NCI-H2081 treated with DMSO at 0.1 percent for 48 hours (cell line): ENCODE results near the gene MOB1B.
"Not testable (repeated sequence)": the region's sequence is repeated elsewhere in the genome, so short reads cannot be mapped to it uniquely, and the experiment has no call there.

ENCODE experiments used
- DNase-seq: peaks from one replicate; lab custom pipeline; 2025; lab: John Stamatoyannopoulos, UW

The MOB1B gene

GRCh38 chr4:70956549-70957210 is 54.5 kb downstream of the MOB1B start:
- DNase-seq = no peak

GRCh38 chr4:70958681-70959080 is 56.5 kb downstream of the MOB1B start:
- no peak for DNase-seq

- no peak for DNase-seq
These were observed 66.9 kb downstream of the MOB1B start for GRCh38 chr4:70969076-70969475.

GRCh38 chr4:70976252-70976651 is 74.1 kb downstream of the MOB1B start:
- no peak for DNase-seq

GRCh38 chr4:70979445-70980008 is 77.4 kb downstream of the MOB1B start:
- DNase-seq = no peak

GRCh38 chr4:70980196-70980595 is 78.0 kb downstream of the MOB1B start:
- DNase-seq = no peak

- no peak for DNase-seq
These were observed 81.9 kb downstream of the MOB1B start for GRCh38 chr4:70984106-70984505.

GRCh38 chr4:70984589-70984988 is 82.4 kb downstream of the MOB1B start:
- DNase-seq = no peak

- DNase-seq = no peak
These were observed 89.4 kb downstream of the MOB1B start for GRCh38 chr4:70991596-70991995.

GRCh38 chr4:70992391-70992881 is 90.3 kb downstream of the MOB1B start:
- DNase-seq = no peak

GRCh38 chr4:70993181-70994068 is 91.3 kb downstream of the MOB1B start, which contains the start of gene DCK:
Gene DCK, plus strand, starts transcription at chr4:70993649. Its CDS starts 187 bp downstream, at chr4:70993836.
- DNase-seq = no peak

- no peak for DNase-seq
These were observed 91.8 kb downstream of the MOB1B start for GRCh38 chr4:70994069-70994366.

- DNase-seq = no peak
These were observed 92.4 kb downstream of the MOB1B start for GRCh38 chr4:70994387-70995099.

- no peak for DNase-seq
These were observed 93.8 kb downstream of the MOB1B start for GRCh38 chr4:70996018-70996360.

GRCh38 chr4:70997036-70997435 is 94.9 kb downstream of the MOB1B start:
- no peak for DNase-seq

GRCh38 chr4:70997546-70997945 is 95.4 kb downstream of the MOB1B start:
- DNase-seq = no peak

GRCh38 chr4:70999639-71000038 is 97.5 kb downstream of the MOB1B start:
- not testable (repeated sequence) for DNase-seq

GRCh38 chr4:71001363-71001762 is 99.2 kb downstream of the MOB1B start:
- DNase-seq = not testable (repeated sequence)

- no peak for DNase-seq
These were observed 102.2 kb downstream of the MOB1B start for GRCh38 chr4:71004281-71004851.

- not testable (repeated sequence) for DNase-seq
These were observed 102.9 kb downstream of the MOB1B start for GRCh38 chr4:71005025-71005424.

- DNase-seq = no peak
These were observed 104.2 kb downstream of the MOB1B start for GRCh38 chr4:71006203-71006907.
